Liver (tissue), 9 donors: ENCODE data around the gene DNAH1. TPM values are rescaled to one million over a fixed set of nuclear protein-coding genes. Genes with fewer than 3 reads are reported as not detected.

Experiments used
- DNase-seq: peaks from one replicate; pipeline ENCODE4 v3.0.0-alpha.2; 2017; ENCODE audit warnings: low spot score
- H3K27ac ChIP-seq, 2 donors: one replicate each; pipeline ENCODE4 v1.7.0; 2013; ENCODE audit warnings: inconsistent platforms in 2 of 2, low read length in 2 of 2, control low read depth in 1 of 2, low read depth in 1 of 2, mild to moderate bottlenecking in 1 of 2
- H3K27me3 ChIP-seq, 4 donors: one replicate each; pipeline versions ENCODE4 v1.6.1 to v1.7.0; 2013; ENCODE audit warnings: low read length in 3 of 4, inconsistent platforms in 1 of 4, mild to moderate bottlenecking in 1 of 4, moderate library complexity in 1 of 4; ENCODE audit not compliant: control insufficient read depth in 4 of 4, insufficient read depth in 4 of 4
- H3K36me3 ChIP-seq, 4 donors: one replicate each; pipeline versions ENCODE4 v1.6.1 to v1.7.0; 2013; ENCODE audit warnings: low read length in 3 of 4, mild to moderate bottlenecking in 3 of 4, low read depth in 1 of 4, moderate library complexity in 1 of 4; ENCODE audit not compliant: control insufficient read depth in 4 of 4, insufficient read depth in 3 of 4
- H3K4me1 ChIP-seq, 4 donors: one replicate each; pipeline versions ENCODE4 v1.6.1 to v1.7.0; 2013; ENCODE audit warnings: low read length in 3 of 4, mild to moderate bottlenecking in 3 of 4, moderate library complexity in 1 of 4; ENCODE audit not compliant: control insufficient read depth in 4 of 4, insufficient read depth in 4 of 4
- H3K4me3 ChIP-seq, 3 donors: one replicate each; pipeline versions ENCODE4 v1.6.1 to v1.7.0; 2013; ENCODE audit warnings: low read length in 3 of 3, control low read depth in 1 of 3, low read depth in 1 of 3, mild to moderate bottlenecking in 1 of 3
- H3K9ac ChIP-seq, 2 donors: one replicate each; pipeline ENCODE4 v1.7.0; 2013; ENCODE audit warnings: low read length in 2 of 2, mild to moderate bottlenecking in 2 of 2, moderate library complexity in 2 of 2, control low read depth in 1 of 2, low read depth in 1 of 2
- H3K9me3 ChIP-seq, 4 donors: one replicate each; pipeline versions ENCODE4 v1.6.1 to v1.7.0; 2013; ENCODE audit warnings: low read length in 3 of 4; ENCODE audit not compliant: control insufficient read depth in 4 of 4
- EGR1 ChIP-seq, 2 donors: IDR thresholded peaks; 2 replicates each; pipeline ENCODE4 v1.6.1; 2016 to 2018; ENCODE audit warnings: antibody characterized with exemption in 2 of 2, low read depth in 2 of 2
- FOXA1 ChIP-seq: IDR thresholded peaks from 2 replicates; pipeline ENCODE4 v1.6.1; 2016; ENCODE audit warnings: antibody characterized with exemption
- HNF4A ChIP-seq, 2 donors: conservative IDR thresholded peaks; 2 replicates each; pipeline ENCODE4 v1.6.1; 2016; ENCODE audit warnings: antibody characterized with exemption in 2 of 2, mild to moderate bottlenecking in 2 of 2
- NR2F2 ChIP-seq: IDR thresholded peaks from 2 replicates; pipeline ENCODE4 v1.6.1; 2016; ENCODE audit warnings: antibody characterized with exemption
- RAD21 ChIP-seq, 2 donors: IDR thresholded peaks; 2 replicates each; pipeline ENCODE4 v1.6.1; 2016; ENCODE audit warnings: antibody characterized with exemption in 2 of 2, mild to moderate bottlenecking in 2 of 2
- RXRA ChIP-seq, 2 donors: IDR thresholded peaks; 2 replicates each; pipeline ENCODE4 v1.6.1; 2017 to 2018; ENCODE audit warnings: antibody characterized with exemption in 2 of 2, mild to moderate bottlenecking in 1 of 2
- TAF1 ChIP-seq: conservative IDR thresholded peaks from 2 replicates; pipeline ENCODE4 v1.6.1; 2016; ENCODE audit warnings: antibody characterized with exemption, mild to moderate bottlenecking
- YY1 ChIP-seq: IDR thresholded peaks from 2 replicates; pipeline ENCODE4 v1.6.1; 2016; ENCODE audit warnings: antibody characterized with exemption, mild to moderate bottlenecking
- WGBS: extraction: QIAGEN DNeasy Blood & Tissue Kit; methylation state at CpG from one replicate; pipeline ENCODE4 v1.1.7; 2013; 5-methylcytosine and 5-hydroxymethylcytosine counted together
- polyA plus RNA-seq, 2 donors: library from polyadenylated mRNA; stranded (reverse) in 1 of 2; unstranded in 1 of 2; fragments of 200-250 nt in 1 of 2; fragments of >200 nt in 1 of 2; fragmentation: Nextera tagmentation in 1 of 2; extraction: Ambion mirVana in 1 of 2; gene quantifications; one replicate each; pipeline versions ENCODE4 v1.2.1 to v1.2.3, GENCODE V29; 2013 to 2015
- total RNA-seq, 2 donors: library from RNA; depleted of rRNA; stranded (reverse); fragments of >200 nt; gene quantifications; one replicate each; pipeline ENCODE4 v1.2.3, GENCODE V29; 2014
- TF ChIP-seq, protein P1 (sequence below): IDR thresholded peaks from 2 replicates; pipeline ENCODE4 v1.6.1; 2016; ENCODE audit warnings: antibody characterized with exemption, mild to moderate bottlenecking
- TF ChIP-seq, protein P2 (sequence below): IDR thresholded peaks from 2 replicates; pipeline ENCODE4 v1.6.1; 2016; ENCODE audit warnings: antibody characterized with exemption
- TF ChIP-seq, protein P3 (sequence below): IDR thresholded peaks from 2 replicates; pipeline ENCODE4 v1.6.1; 2016; ENCODE audit warnings: antibody characterized with exemption
- TF ChIP-seq, protein P4 (sequence below): IDR thresholded peaks from 2 replicates; pipeline ENCODE4 v1.6.1; 2016; ENCODE audit warnings: antibody characterized with exemption
- donor health status: healthy.
- donor health status: healthy.
- donor health status: healthy.
- donor health status: healthy.
- donor health status: healthy.

DNAH1 gene
- total and polyA plus RNA-seq, 4 donors, result 1.5 to 6.0 (median 2.5) TPM

DNA sequence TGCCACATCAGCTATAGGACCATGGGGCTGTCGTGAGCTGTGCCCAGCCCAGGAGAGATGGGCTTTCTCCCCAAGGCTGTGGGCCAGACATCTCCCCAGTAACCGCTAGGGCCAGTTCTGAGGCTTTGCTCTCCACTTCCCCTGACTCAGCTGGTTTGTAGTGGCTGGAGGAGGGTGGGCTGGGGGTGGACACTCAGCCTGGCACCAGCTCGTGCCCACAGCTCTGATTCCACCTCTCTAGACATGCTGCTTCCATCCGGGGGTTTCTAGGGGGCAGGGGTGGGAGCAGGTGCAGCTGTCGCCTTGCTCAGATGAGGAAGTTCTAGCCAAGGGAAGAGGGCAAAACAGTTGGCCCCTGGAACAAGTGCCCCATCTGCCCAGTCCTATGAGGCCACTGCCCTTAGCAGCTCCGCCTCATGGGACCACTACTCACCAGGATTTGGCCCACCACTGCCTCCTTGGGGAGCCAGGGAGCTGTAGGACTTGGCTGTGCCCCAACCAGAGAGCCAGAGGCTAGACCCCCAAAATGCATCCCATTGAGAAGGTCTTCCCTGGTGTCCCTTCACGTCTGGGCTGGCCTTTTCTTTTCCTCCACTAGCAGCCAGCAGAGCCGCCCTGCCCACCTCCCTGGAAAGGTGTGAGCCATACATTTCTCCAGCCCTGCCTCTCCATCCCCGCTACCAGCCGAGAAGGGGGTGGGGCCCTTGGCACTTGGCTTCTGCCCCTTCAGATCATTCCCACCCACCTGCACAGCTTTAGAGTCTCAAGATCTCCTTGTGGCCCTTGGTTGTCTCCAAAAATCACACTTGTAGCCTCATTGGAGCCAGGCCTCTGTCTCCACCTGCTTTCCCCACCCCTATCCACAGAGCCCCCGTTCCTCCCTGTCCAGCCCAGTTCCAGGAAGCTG lies 18.6 kb upstream of the DNAH1 start:
- peaks cover 3 to 75% (median 38%) of the 10 kb centered on the region in 4 donors for H3K4me1 ChIP-seq
- no peak for DNase-seq
- no peaks in the 10 kb centered on the region for H3K9me3 ChIP-seq
- H3K27ac ChIP-seq, result peak overlapping the region in 1 of 2 donors; percentile 6
- H3K9ac ChIP-seq, result no peak overlapping the region
- H3K36me3 ChIP-seq, result peaks cover 2 to 6% (median 3%) of the 10 kb centered on the region in 4 donors
- H3K4me3 ChIP-seq, result no peak overlapping the region
- WGBS, result 42% methylated on average over 11 of the region's 11 CpGs
- H3K27me3 ChIP-seq, result no peaks in the 10 kb centered on the region
- TF ChIP-seq, protein P1, sequence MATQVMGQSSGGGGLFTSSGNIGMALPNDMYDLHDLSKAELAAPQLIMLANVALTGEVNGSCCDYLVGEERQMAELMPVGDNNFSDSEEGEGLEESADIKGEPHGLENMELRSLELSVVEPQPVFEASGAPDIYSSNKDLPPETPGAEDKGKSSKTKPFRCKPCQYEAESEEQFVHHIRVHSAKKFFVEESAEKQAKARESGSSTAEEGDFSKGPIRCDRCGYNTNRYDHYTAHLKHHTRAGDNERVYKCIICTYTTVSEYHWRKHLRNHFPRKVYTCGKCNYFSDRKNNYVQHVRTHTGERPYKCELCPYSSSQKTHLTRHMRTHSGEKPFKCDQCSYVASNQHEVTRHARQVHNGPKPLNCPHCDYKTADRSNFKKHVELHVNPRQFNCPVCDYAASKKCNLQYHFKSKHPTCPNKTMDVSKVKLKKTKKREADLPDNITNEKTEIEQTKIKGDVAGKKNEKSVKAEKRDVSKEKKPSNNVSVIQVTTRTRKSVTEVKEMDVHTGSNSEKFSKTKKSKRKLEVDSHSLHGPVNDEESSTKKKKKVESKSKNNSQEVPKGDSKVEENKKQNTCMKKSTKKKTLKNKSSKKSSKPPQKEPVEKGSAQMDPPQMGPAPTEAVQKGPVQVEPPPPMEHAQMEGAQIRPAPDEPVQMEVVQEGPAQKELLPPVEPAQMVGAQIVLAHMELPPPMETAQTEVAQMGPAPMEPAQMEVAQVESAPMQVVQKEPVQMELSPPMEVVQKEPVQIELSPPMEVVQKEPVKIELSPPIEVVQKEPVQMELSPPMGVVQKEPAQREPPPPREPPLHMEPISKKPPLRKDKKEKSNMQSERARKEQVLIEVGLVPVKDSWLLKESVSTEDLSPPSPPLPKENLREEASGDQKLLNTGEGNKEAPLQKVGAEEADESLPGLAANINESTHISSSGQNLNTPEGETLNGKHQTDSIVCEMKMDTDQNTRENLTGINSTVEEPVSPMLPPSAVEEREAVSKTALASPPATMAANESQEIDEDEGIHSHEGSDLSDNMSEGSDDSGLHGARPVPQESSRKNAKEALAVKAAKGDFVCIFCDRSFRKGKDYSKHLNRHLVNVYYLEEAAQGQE, result no peak
- TF ChIP-seq TAF1 (no peak), RAD21 (IDR thresholded peaks at IDR 0.05) (no peak), NR2F2 (no peak), RXRA (IDR thresholded peaks at IDR 0.05) (no peak)
- TF ChIP-seq, protein P2, sequence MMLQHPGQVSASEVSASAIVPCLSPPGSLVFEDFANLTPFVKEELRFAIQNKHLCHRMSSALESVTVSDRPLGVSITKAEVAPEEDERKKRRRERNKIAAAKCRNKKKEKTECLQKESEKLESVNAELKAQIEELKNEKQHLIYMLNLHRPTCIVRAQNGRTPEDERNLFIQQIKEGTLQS, result no peak
- TF ChIP-seq, protein P3, sequence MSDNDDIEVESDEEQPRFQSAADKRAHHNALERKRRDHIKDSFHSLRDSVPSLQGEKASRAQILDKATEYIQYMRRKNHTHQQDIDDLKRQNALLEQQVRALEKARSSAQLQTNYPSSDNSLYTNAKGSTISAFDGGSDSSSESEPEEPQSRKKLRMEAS, result no peak

DNA sequence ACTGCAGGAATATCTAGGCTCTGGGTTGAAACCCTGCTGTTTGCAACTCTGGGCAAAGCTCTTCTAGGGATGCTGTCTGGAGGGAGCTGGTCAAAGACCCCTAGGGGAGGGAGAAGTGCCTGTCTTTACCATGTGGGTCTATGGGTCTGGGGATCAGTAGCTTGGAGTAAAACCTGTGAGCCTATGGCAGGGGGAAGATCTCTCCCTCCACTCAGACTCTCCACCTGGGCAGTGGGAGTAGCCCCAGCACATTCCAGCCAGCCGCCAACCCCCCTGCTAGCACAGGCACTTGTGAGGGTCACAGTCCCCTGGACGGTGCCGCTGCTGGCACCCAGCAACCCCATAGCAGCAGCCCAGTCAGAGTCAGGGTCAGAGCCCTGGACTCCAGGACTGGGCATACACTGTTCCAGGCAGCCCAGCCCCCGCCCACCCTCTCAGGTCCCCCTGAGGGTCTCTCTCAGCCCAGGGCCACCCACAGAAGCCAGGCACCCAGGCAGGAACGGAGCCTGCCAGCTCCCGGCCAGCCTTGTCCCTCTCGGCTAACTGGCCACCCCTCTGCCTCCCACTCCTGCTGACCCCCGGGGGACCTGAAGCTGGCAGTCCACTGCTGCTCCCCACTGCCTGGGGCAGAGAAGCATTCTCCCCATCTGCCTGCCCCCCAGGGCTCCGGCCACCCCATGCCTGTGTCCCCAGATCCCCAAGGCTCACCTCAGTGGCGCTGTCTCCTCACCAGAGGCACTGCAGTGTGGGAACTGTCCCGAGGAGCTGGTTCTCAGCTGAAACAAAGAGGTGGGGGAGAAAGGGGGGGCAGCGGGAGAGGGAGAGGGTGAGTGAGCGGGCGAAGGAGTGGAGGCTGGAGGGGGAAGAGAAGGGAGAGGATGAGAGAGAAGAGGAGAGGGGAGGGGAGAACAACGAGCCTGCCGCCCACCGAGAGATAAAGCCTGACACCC lies 17.7 kb upstream of the DNAH1 start:
- no peaks in the 10 kb centered on the region for H3K27me3 ChIP-seq
- 17% methylated on average over 17 of the region's 17 CpGs for WGBS
- H3K9ac ChIP-seq, result no peak overlapping the region

More for the DNA sequence above, 17.7 kb upstream of the DNAH1 start:
- peak overlapping the region in 1 of 2 donors; percentile 24 for H3K27ac ChIP-seq
- no peak overlapping the region for H3K4me3 ChIP-seq
- H3K4me1 ChIP-seq, result peaks cover 2 to 66% (median 29%) of the 10 kb centered on the region in 4 donors
- no peak for DNase-seq
- peaks cover 0 to 2% (median under 1%) of the 10 kb centered on the region in 4 donors for H3K36me3 ChIP-seq
- H3K9me3 ChIP-seq, result no peaks in the 10 kb centered on the region
- TF ChIP-seq RAD21 (IDR thresholded peaks at IDR 0.05) (no peak), HNF4A (conservative IDR thresholded peaks at IDR 0.05) (peak in 1 of 2 donors; percentile 19), EGR1 (IDR thresholded peaks at IDR 0.05; ENCODE audit: low read depth in 2 of 2) (no peak), FOXA1 (no peak), YY1 (no peak)
- TF ChIP-seq, protein P4, sequence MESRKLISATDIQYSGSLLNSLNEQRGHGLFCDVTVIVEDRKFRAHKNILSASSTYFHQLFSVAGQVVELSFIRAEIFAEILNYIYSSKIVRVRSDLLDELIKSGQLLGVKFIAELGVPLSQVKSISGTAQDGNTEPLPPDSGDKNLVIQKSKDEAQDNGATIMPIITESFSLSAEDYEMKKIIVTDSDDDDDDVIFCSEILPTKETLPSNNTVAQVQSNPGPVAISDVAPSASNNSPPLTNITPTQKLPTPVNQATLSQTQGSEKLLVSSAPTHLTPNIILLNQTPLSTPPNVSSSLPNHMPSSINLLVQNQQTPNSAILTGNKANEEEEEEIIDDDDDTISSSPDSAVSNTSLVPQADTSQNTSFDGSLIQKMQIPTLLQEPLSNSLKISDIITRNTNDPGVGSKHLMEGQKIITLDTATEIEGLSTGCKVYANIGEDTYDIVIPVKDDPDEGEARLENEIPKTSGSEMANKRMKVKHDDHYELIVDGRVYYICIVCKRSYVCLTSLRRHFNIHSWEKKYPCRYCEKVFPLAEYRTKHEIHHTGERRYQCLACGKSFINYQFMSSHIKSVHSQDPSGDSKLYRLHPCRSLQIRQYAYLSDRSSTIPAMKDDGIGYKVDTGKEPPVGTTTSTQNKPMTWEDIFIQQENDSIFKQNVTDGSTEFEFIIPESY, result no peak
